Epithelial cell of esophagus (primary cell): Measurements from ENCODE around the gene ZNF569.

Source experiments
- DNase-seq: peaks from one replicate; pipeline ENCODE4 v3.0.0; 2010; ENCODE audit warnings: low read depth
- H3K4me3 ChIP-seq: 2 replicates; pipeline ENCODE4 v1.5.1; 2011; ENCODE audit warnings: mild to moderate bottlenecking, low read length, control low read depth
- CTCF ChIP-seq: IDR thresholded peaks from 2 replicates; pipeline ENCODE4 v1.5.1; 2011; ENCODE audit warnings: low read depth, mild to moderate bottlenecking, low read length, control low read depth, inconsistent platforms; ENCODE audit not compliant: insufficient read depth; ENCODE audit errors: missing control alignments

Gene ZNF569

GRCh38 chr19:37492213-37492612 lies 25.0 kb upstream of the ZNF569 start:
- no peak overlapping the region for H3K4me3 ChIP-seq
- no peak for TF ChIP-seq CTCF
- no peak for DNase-seq

DNA sequence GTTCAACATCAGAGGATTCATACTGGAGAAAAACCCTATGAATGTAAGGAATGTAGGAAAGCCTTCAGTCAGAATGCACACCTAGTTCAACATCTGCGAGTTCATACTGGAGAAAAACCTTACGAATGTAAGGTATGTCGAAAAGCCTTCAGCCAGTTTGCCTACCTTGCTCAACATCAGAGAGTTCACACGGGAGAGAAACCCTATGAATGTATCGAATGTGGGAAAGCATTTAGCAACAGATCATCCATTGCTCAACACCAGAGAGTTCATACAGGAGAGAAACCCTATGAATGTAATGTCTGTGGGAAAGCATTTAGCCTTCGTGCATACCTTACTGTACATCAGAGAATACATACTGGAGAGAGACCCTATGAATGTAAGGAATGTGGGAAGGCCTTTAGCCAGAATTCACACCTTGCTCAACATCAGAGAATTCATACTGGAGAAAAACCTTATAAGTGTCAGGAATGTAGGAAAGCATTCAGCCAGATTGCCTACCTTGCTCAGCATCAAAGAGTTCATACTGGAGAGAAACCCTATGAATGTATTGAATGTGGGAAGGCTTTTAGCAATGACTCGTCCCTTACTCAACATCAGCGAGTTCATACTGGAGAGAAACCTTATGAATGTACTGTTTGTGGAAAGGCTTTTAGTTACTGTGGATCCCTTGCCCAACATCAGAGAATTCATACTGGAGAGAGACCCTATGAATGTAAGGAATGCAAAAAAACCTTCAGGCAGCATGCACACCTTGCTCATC lies 17.3 kb upstream of the ZNF569 start:
- TF ChIP-seq CTCF = no peak
- DNase-seq = no peak
- no peak overlapping the region for H3K4me3 ChIP-seq

- no peak for DNase-seq
- TF ChIP-seq CTCF = no peak
- H3K4me3 ChIP-seq = no peak overlapping the region
Measured at GRCh38 chr19:37472165-37472564, 4.9 kb upstream of the ZNF569 start.

- H3K4me3 ChIP-seq = peak overlapping the region; percentile 90
- no peak for DNase-seq
- no peak for TF ChIP-seq CTCF
Measured at GRCh38 chr19:37470216-37470615, 3.0 kb upstream of the ZNF569 start.

- TF ChIP-seq CTCF = no peak
- DNase-seq = peak; percentile 89
- peak within 1 kb of the TSS; percentile 90 for H3K4me3 ChIP-seq
Measured at GRCh38 chr19:37468961-37469777, 1.9 kb upstream of the ZNF569 start, which contains the start of gene ZNF570. Gene ZNF570 (plus strand): TSS chr19:37469356. CDS start chr19:37470355, 999 bp downstream.

DNA sequence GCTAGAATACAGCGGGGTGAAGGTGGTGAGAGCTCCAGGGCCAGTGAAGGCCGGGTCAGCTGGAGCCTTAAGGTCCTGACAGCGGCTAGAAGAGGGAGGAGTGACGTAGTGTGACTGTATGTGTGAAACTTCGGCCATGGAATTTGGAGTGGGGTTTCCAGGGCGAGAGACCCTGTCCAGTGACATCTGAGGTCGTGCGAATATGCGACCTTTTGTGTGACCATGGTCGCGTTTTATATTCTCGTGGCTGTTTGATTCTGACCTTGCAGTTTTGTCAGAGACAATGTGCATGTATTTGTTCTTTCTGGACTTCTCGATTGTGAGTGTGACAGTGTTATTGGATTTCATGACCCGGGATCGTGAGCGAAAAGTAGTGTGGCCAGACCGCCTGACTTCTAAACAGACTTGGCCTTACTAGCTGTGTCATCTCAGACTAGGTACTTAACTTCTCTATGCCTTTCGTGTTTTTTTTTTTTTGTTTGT lies 405 bp upstream of the ZNF569 start:
- no peak for TF ChIP-seq CTCF
- peak overlapping the region; percentile 58 for H3K4me3 ChIP-seq
- DNase-seq = no peak
